Measurements from ENCODE around the gene SNX2. TPM values are rescaled to one million over a fixed set of nuclear protein-coding genes. Genes with fewer than 3 reads are reported as not detected.
"Not testable (repeated sequence)": the region's sequence is repeated elsewhere in the genome, so short reads cannot be mapped to it uniquely, and the experiment has no call there.

The SNX2 gene
- total RNA-seq, 1 donor from 2014 or later = 41.4 TPM

DNA sequence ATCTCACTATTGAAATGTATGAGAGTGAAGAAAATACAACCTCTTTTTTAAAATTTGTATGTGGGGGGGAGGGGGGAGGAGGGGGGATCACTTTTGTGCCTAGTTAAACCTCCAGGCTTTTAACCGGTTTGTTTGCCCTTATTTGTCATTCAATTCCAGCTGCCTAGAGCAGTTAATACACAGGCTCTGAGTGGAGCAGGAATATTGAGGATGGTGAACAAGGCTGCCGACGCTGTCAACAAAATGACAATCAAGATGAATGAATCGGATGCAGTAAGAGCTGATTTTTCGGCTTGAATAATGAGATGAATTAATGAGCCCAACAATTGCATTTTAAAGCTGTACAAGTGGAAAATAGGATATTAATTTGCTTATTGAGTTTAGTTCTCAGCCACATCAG, 41.9 kb downstream of the SNX2 start:
- DNase-seq (ENCODE audit: missing footprints) (no peak), ATAC-seq (no peak)
- intact Hi-C loops (cut with DNase I) = no loop called here

DNA sequence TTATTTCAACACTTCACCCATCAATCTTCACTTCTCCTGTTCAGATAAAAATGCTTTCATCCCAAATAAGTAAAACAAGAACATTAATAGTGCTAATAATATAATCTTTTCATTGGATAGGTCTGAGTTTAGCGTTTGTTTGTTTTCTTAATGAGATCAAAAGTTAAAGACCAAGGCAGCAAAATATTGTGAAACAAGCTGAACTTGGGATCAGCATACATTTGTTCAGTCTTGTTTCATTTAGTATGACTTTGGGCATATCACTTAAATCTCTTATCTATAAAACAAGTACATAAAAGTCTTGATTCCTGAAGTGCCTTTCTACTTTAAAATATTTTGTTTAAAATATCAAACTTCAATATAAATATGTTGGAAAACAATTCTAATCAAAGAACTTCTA, 57.1 kb downstream of the SNX2 start:
- intact Hi-C loops (cut with DNase I) = no loop called here
- no peak for ATAC-seq

DNA sequence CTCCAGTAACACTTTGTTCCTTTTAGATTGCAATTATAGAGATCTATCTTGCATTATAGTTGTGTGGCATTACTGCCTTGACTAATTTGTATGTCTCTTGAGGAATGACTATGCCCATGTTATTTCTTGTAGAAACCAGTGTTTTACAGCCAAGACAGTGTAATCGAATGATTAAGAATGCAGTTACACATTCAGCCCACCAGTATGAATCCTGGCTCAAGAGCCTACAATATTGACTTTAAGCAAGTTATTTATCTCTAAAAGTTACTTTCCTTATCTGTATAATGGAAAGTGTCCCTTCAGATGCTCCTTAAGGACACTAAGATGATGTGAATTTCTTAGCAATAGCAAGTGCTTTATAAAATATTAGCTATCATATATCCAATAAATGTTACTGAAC, 60.8 kb downstream of the SNX2 start:
- ATAC-seq (no peak), DNase-seq (ENCODE audit: missing footprints) (no peak)
- intact Hi-C loops (cut with DNase I) = no loop called here

More for the DNA sequence above, 57.1 kb downstream of the SNX2 start:
- DNase-seq (ENCODE audit: missing footprints) = no peak

DNA sequence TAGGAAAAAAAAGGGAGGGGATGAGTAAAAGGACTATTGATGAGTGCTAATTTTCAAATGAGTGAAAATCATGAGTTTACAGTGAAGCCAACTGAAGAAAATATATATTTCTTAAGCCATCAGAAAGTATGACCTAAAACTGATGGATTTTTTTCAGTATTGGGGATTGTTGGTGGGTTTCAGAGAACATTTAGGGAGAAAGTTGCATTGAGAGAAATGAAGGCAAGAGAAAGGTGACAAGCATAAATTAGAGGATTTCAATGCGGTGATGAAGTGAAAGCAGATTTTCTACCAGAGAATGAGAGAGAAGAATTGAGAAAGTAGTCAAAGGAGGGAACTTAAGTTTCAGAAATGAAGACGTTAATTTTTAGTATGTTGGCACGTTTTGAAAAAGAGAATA, 62.1 kb downstream of the SNX2 start:
- ATAC-seq (no peak), DNase-seq (ENCODE audit: missing footprints) (no peak)
- intact Hi-C loops (cut with DNase I) = no loop called here

DNA sequence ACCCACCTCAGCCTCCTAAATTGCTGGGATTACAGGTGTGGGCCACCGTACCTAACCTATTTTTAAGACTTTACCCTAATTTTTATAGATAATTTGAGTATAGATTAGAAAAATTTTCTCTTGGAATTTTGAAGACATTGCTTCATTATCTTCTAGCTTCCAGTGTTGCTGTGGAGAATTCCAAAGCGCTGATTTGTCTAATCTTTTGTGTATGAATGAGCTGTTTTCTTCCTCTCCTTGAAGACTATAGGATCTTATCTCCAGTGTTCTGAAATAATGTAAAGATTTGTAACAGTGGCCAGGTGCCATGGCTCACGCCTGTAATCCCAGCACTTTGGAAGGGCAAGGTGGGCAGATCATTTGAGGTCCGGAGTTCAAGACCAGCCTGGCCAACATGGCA, 64.9 kb downstream of the SNX2 start:
- intact Hi-C loops (cut with DNase I) = no loop called here
- DNase-seq (ENCODE audit: missing footprints) = no peak
- ATAC-seq = no peak

- intact Hi-C loops (cut with DNase I) = no loop called here
- no peak for ATAC-seq
Observed at GRCh38 chr5:122842016-122842580, 67.2 kb downstream of the SNX2 start.

GRCh38 chr5:122844136-122844909, 69.4 kb downstream of the SNX2 start:
- ATAC-seq = no peak
- intact Hi-C loops (cut with DNase I) = no loop called here
- no peak for DNase-seq (ENCODE audit: missing footprints)

More at GRCh38 chr5:122842016-122842580, 67.2 kb downstream of the SNX2 start:
- no peak for DNase-seq (ENCODE audit: missing footprints)

GRCh38 chr5:122844910-122845228, 70.0 kb downstream of the SNX2 start:
- no peak for DNase-seq (ENCODE audit: missing footprints)
- peak; percentile 11 for ATAC-seq
- intact Hi-C loops (cut with DNase I) = loop anchor here (5.0 kb wide), 1 partner anchor 73 kb away; no protein-coding TSS in a partner anchor

- peak; percentile 91 for ATAC-seq
- peak; percentile 93 for DNase-seq (ENCODE audit: missing footprints)
- intact Hi-C loops (cut with DNase I) = loop anchor here (5.0 kb wide), 1 partner anchor 73 kb away; no protein-coding TSS in a partner anchor
Observed at GRCh38 chr5:122845229-122846050, 70.6 kb downstream of the SNX2 start, which contains the start of gene SNX24. SNX24 (plus strand) TSS chr5:122845613; CDS start chr5:122845634, 21 bp downstream.

DNA sequence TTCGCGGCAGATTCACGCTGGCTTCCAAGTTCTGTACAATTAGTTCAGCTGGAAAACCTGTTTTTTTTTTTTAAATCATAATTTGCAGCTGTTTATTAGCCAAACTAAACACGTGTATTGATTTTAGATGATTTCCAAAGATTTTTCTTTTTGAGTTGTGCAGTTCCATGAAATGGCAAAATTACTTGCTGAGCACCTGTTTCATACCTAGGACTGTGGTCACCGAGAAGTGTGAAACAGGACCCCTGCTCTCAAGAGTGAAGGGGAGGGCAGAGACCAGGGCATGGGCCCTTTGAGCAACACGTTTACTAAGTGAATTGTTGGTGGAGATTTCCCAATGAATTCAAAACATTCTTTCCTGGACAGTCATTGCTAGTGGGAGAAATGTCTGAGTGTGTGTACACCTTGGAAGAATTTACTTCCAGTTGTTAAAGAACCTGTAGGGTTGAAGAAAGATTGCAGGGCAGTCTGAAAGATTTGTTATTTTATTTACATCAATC, 71.2 kb downstream of the SNX2 start:
- DNase-seq (ENCODE audit: missing footprints) (no peak), ATAC-seq (no peak)
- intact Hi-C loops (cut with DNase I) = loop anchor here (5.0 kb wide), 1 partner anchor 74 kb away; no protein-coding TSS in a partner anchor

DNA sequence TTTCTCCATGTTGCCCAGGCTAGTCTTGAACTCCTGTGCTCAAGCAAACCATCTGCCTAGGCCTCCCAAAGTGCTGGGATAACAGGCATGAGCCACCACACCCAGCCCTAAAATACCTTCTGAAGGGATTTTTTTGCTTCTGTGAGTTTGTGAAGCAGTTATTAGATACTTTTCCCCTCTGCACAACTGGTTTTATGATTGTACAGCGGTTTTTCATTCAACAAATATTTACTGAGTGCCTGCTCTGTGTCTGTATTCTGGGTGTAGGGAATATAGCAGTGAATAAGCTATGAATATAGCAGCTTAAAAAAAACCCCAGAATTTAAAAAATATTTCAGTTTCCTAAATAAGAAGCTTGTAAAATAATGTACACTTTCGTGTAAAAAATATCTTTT, 72.8 kb downstream of the SNX2 start:
- DNase-seq (ENCODE audit: missing footprints) (no peak), ATAC-seq (no peak)
- intact Hi-C loops (cut with DNase I) = loop anchor here (5.0 kb wide), 1 partner anchor 75 kb away; no protein-coding TSS in a partner anchor

GRCh38 chr5:122849771-122850170, 74.9 kb downstream of the SNX2 start:
- ATAC-seq (no peak), DNase-seq (ENCODE audit: missing footprints) (no peak)
- intact Hi-C loops (cut with DNase I) = loop anchor here (5.0 kb wide), 1 partner anchor 77 kb away; no protein-coding TSS in a partner anchor

DNA sequence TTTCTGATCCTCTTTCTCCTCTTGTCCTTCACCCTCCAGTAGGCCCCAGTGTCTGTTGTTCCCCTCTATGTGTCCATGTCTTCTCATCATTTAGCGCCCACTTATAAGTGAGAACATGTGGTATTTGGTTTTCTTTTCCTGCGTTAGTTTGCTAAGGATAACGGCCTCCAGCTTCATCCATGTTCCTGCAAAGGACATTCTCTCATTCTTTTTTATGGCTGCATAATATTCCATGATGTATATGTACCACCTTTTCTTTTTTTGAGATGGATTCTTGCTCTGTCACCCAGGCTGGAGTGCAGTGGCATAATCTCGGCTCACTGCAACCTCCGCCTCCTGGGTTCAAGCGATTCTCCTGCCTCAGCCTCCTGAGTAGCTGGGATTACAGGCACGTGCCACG, 82.7 kb downstream of the SNX2 start:
- DNase-seq (ENCODE audit: missing footprints); ATAC-seq; intact Hi-C loops (cut with DNase I): not testable (repeated sequence)

- ATAC-seq (no peak), DNase-seq (ENCODE audit: missing footprints) (no peak)
- intact Hi-C loops (cut with DNase I) = no loop called here
Observed at GRCh38 chr5:122858451-122858850, 83.6 kb downstream of the SNX2 start.

GRCh38 chr5:122863240-122863639, 88.4 kb downstream of the SNX2 start:
- DNase-seq (ENCODE audit: missing footprints) (no peak), ATAC-seq (no peak)
- intact Hi-C loops (cut with DNase I) = no loop called here

DNA sequence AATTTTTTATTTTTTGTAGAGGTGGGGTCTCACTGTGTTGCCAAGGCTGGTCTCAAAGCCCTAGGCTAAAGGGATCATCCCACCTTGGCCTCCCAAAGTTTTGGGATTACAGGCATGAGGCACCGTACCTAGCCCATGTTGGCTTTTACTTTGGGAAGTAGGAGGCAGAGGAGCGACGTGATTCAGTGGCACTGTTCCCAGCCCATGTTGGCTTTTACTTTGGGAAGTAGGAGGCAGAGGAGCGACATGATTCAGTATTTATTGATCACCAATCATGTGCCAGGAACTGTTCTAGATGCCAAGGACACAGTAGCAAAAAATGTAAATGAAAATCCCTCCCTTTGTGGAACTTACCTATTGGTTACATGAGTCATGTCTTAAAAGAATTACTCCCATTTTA, 88.8 kb downstream of the SNX2 start:
- DNase-seq (ENCODE audit: missing footprints) (no peak), ATAC-seq (no peak)
- intact Hi-C loops (cut with DNase I) = no loop called here

DNA sequence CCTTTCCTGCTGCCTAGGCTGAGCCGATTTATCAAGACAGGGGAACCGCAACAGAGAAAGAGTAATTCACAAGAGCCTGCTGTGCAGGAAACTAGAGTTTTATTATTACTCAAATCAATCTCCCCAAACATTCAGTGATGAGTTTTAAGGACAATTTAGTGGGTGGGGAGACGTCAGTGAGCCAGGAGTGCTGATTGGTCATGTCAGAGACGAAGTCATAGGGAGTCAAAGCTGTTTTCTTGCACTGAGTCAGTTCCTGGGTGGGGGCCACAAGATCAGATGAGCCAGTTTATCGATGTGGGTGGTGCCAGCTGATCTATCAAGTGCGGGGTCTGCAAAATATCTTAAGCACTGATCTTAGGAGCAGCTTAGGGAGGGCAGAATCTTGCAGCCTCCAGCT, 89.5 kb downstream of the SNX2 start:
- DNase-seq (ENCODE audit: missing footprints) (no peak), ATAC-seq (no peak)
- intact Hi-C loops (cut with DNase I) = no loop called here

- intact Hi-C loops (cut with DNase I) = no loop called here
- DNase-seq (ENCODE audit: missing footprints) (no peak), ATAC-seq (no peak)
Observed at GRCh38 chr5:122864842-122865241, 90.0 kb downstream of the SNX2 start.

DNA sequence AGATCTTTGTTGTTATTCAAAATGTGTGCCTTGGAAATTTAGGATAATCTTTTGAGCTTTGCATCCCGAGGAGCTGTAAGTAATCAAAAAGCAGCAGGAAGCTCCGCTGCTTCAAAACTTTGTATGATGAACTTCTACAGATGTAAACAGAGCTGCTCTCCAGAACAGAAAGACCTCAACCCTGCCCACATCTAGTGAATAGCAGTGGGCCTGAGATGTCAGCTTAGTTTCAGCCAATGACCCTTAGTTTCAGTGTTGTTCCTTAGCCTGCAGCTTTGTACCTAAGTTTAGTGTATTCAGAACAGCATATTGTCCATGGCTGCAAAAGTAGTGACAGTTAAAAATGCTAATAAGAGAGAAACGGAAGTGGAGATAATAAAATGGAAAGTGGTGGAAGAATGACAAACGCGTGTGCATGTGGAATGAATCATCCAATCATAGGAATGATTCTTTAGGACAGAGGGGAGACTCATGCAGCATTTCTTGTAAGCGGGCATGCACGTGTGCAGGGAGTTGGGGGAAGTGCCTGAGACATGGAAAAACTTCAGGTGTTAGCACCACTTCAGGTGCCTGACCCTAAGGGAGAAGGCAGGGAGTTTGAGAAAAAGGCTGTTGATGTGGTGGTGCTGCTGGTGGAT, 95.5 kb downstream of the SNX2 start:
- intact Hi-C loops (cut with DNase I) = no loop called here
- ATAC-seq (no peak), DNase-seq (ENCODE audit: missing footprints) (no peak)

Measured in Right ventricle myocardium inferior (tissue), 1 donor.